HepG2 (cell line): ENCODE results near the gene CLDN11. TPM values are rescaled to one million over a fixed set of nuclear protein-coding genes. Genes with fewer than 3 reads are reported as not detected.

Experiments
- ATAC-seq: fragments of 200-7000 bp; cut with Tn5 transposase; 3 replicates; pipeline ENCODE4 v1.9.1; 2020; ENCODE audit warnings: mild to moderate bottlenecking, moderate library complexity
- BruUV-seq: library from RNA; stranded (reverse); fragments of 400-500 nt; replicated peaks from 2 replicates; lab custom pipeline; 2021; lab: Mats Ljungman, UMichigan
- CTCF ChIA-PET: fragments of 300-600 bp; formaldehyde crosslinking; extraction: SDS; loops from one replicate; lab custom pipeline; 2021; ENCODE audit warnings: low total read pairs, inconsistent platforms, low intra/inter-chr PET ratio; lab: Yijun Ruan, JAX
- POLR2A ChIA-PET: fragments of 350-600 bp; sonication (Branson Sonifier 250); formaldehyde crosslinking; loops from one replicate; lab custom pipeline; 2020; ENCODE audit warnings: antibody characterized with exemption, inconsistent platforms; lab: Yijun Ruan, JAX
- DNase-seq: peaks from one replicate; pipeline ENCODE4 v3.0.0-alpha.2; 2015; ENCODE audit warnings: low spot score
- FAIRE-seq: peaks from 3 replicates; lab custom pipeline; 2011; peaks lifted over from hg19 to GRCh38; lab: Jason Lieb, UNC
- H2AFZ ChIP-seq: one replicate; pipeline ENCODE4 v1.6.1; 2011; ENCODE audit warnings: low read length, inconsistent platforms
- H3K27ac ChIP-seq: fragments of 300-600 bp; 3 replicates; pipeline ENCODE4 v1.8.0; 2011; ENCODE audit warnings: mixed run types, mild to moderate bottlenecking, mixed read lengths, low read length, inconsistent platforms; ENCODE audit not compliant: insufficient read depth; ENCODE audit errors: extremely low read length
- H3K27me3 ChIP-seq, 2 experiments: fragments of 200-600 bp in 1 of 2; 2 replicates in 1 of 2; 3 replicates in 1 of 2; pipeline versions ENCODE4 v1.6.0 to v1.8.0; 2011; ENCODE audit warnings: low read length in 2 of 2, mild to moderate bottlenecking in 2 of 2, moderate library complexity in 2 of 2, inconsistent platforms in 1 of 2; ENCODE audit not compliant: insufficient read depth in 2 of 2, control insufficient read depth in 1 of 2
- H3K36me3 ChIP-seq, 2 experiments: fragments of 200-600 bp in 1 of 2; replicated peaks in 1 of 2; 2 replicates in 1 of 2; 3 replicates in 1 of 2; pipeline versions ENCODE4 v1.5.1 to v1.8.0; 2011; ENCODE audit warnings: low read length in 2 of 2, inconsistent platforms in 1 of 2; ENCODE audit not compliant: insufficient read depth in 2 of 2, control insufficient read depth in 1 of 2
- H3K4me1 ChIP-seq: 2 replicates; pipeline ENCODE4 v1.5.1; 2012; ENCODE audit warnings: low read length, inconsistent platforms; ENCODE audit not compliant: insufficient read depth
- H3K4me2 ChIP-seq: 2 replicates; pipeline ENCODE4 v1.6.0; 2011; ENCODE audit warnings: low read depth, low read length, inconsistent platforms
- H3K4me3 ChIP-seq, 3 experiments: fragments of 200-600 bp in 1 of 3; sonication (generic), shearing (Covaris generic) in 1 of 3; replicated peaks in 1 of 3; 2 replicates each; pipeline ENCODE4 v1.5.1; 2011 to 2016; ENCODE audit warnings: low read length in 3 of 3, inconsistent platforms in 2 of 3, low read depth in 2 of 3, mild to moderate bottlenecking in 2 of 3, control low read depth in 1 of 3, mixed read lengths in 1 of 3; ENCODE audit not compliant: insufficient read depth in 1 of 3
- H3K79me2 ChIP-seq: one replicate; pipeline ENCODE4 v1.6.1; 2011; ENCODE audit warnings: low read length, inconsistent platforms; ENCODE audit not compliant: insufficient read depth
- H3K9ac ChIP-seq: 2 replicates; pipeline ENCODE4 v1.6.0; 2011; ENCODE audit warnings: mild to moderate bottlenecking, low read depth, low read length, inconsistent platforms; ENCODE audit not compliant: insufficient read depth
- H3K9me3 ChIP-seq: 2 replicates; pipeline ENCODE4 v1.5.1; 2012; ENCODE audit warnings: mild to moderate bottlenecking, low read length
- H4K20me1 ChIP-seq: 2 replicates; pipeline ENCODE4 v1.6.0; 2011; ENCODE audit warnings: inconsistent platforms, mild to moderate bottlenecking, low read length, moderate library complexity; ENCODE audit not compliant: insufficient read depth
- BHLHE40 ChIP-seq: IDR thresholded peaks from 2 replicates; pipeline ENCODE4 v1.6.1; 2011; ENCODE audit warnings: low read length, improper control_type of control experiment
- ERF ChIP-seq: IDR thresholded peaks from 2 replicates; pipeline ENCODE4 v1.6.1; 2018; ENCODE audit warnings: missing biosample characterization, missing genetic modification reagents
- IRF1 ChIP-seq: sonication (generic); formaldehyde crosslinking; IDR thresholded peaks from 2 replicates; pipeline ENCODE4 v1.4.0; 2020; ENCODE audit warnings: low read depth, mild to moderate bottlenecking, missing genetic modification reagents
- JUND ChIP-seq: sonication (generic); formaldehyde crosslinking; IDR thresholded peaks from 2 replicates; pipeline ENCODE4 v1.8.0; 2022; ENCODE audit warnings: mild to moderate bottlenecking, missing genetic modification reagents
- MLLT10 ChIP-seq: sonication (generic); formaldehyde crosslinking; IDR thresholded peaks from 2 replicates; pipeline ENCODE4 v1.4.0; 2020; ENCODE audit warnings: missing genetic modification reagents
- RFX3 ChIP-seq: IDR thresholded peaks from 2 replicates; pipeline ENCODE4 v1.6.1; 2016; ENCODE audit warnings: missing biosample characterization, missing genetic modification reagents
- SKI ChIP-seq: fragments of 450-650 bp; IDR thresholded peaks from one replicate; pipeline ENCODE4 v1.6.1; 2018; ENCODE audit warnings: mild to moderate bottlenecking; ENCODE audit not compliant: partially characterized antibody
- SRF ChIP-seq: IDR thresholded peaks from 2 replicates; pipeline ENCODE4 v1.6.1; 2011; ENCODE audit warnings: mild to moderate bottlenecking, low read depth, low read length, moderate library complexity
- ZFP36L2 ChIP-seq: sonication (generic); formaldehyde crosslinking; IDR thresholded peaks from 2 replicates; pipeline ENCODE4 v1.4.0; 2020; ENCODE audit warnings: missing genetic modification reagents
- ZNF256 ChIP-seq: sonication (generic); formaldehyde crosslinking; conservative IDR thresholded peaks from 2 replicates; pipeline ENCODE4 v1.4.0; 2020; ENCODE audit warnings: missing genetic modification reagents
- ZNF3 ChIP-seq: IDR thresholded peaks from 2 replicates; pipeline ENCODE4 v1.7.0; 2017; ENCODE audit warnings: inconsistent platforms
- ZNF652 ChIP-seq: IDR thresholded peaks from 2 replicates; pipeline ENCODE4 v1.6.1; 2016; ENCODE audit warnings: low read depth, borderline replicate concordance
- ZNF720 ChIP-seq: sonication (generic); formaldehyde crosslinking; IDR thresholded peaks from 2 replicates; pipeline ENCODE4 v1.4.0; 2020; ENCODE audit warnings: missing genetic modification reagents
- ZNF737 ChIP-seq: sonication (generic); formaldehyde crosslinking; IDR thresholded peaks from 2 replicates; pipeline ENCODE4 v1.5.0; 2020; ENCODE audit warnings: missing genetic modification reagents, mild to moderate bottlenecking, borderline replicate concordance
- WGBS: methylation state at CpG from one replicate; pipeline ENCODE4 v1.1.6; 2017; ENCODE audit warnings: low lambda C conversion rate; 5-methylcytosine and 5-hydroxymethylcytosine counted together
- in situ Hi-C: cut with HindIII; loops from 2 replicates; pipeline ENCODE4 v1.10.0; 2017; ENCODE audit warnings: low pct_unique_long_range_greater_than_20kb; ENCODE audit not compliant: extremely low pct_ligation_motif_present
- intact Hi-C: fragments of 100-400 bp; cut with micrococcal nuclease; formaldehyde crosslinking; loops from one replicate; pipeline ENCODE4 v1.10.0; 2022; ENCODE audit not compliant: unreplicated experiment
- polyA plus RNA-seq, 8 experiments: library from polyadenylated mRNA; depleted of rRNA in 3 of 8; stranded (reverse) in 7 of 8; unstranded in 1 of 8; fragments of >200 nt; fragmentation: Illumina TruSeq in 4 of 8; extraction: Trizol in 4 of 8; gene quantifications; 2 replicates each; pipeline versions ENCODE4 v1.2.1 to v1.2.3, GENCODE V29; 2011 to 2016; ENCODE audit warnings: low read depth in 4 of 8, missing spikeins in 1 of 8, mixed read lengths in 1 of 8; ENCODE audit not compliant: insufficient read depth in 1 of 8
- total RNA-seq, 5 experiments: library from RNA; depleted of rRNA; stranded (reverse); fragments of >200 nt; fragmentation: Illumina TruSeq; extraction: Trizol; gene quantifications; 2 replicates each; pipeline ENCODE4 v1.2.3, GENCODE V29; 2016; ENCODE audit warnings: low read depth in 1 of 5
- TF ChIP-seq, protein P1 (sequence below): sonication (generic); formaldehyde crosslinking; IDR thresholded peaks from 2 replicates; pipeline ENCODE4 v1.8.1; 2023; ENCODE audit warnings: mild to moderate bottlenecking, missing genetic modification reagents, borderline replicate concordance
- TF ChIP-seq, protein P2 (sequence below): sonication (generic); formaldehyde crosslinking; IDR thresholded peaks from 2 replicates; pipeline ENCODE4 v1.4.0; 2020; ENCODE audit warnings: mild to moderate bottlenecking, missing genetic modification reagents
- TF ChIP-seq, protein P3 (sequence below): sonication (generic); formaldehyde crosslinking; IDR thresholded peaks from 2 replicates; pipeline ENCODE4 v1.5.0; 2020; ENCODE audit warnings: mild to moderate bottlenecking, missing genetic modification reagents, borderline replicate concordance

CLDN11 gene
- total and polyA plus RNA-seq, 2 of the 13 experiments (the other 11 are each of a cell fraction or from before 2014, with no cell fraction given): 4.2 to 4.9 TPM

GRCh38 chr3:170421758-170422157 lies 3.1 kb downstream of the CLDN11 start:
- Histone ChIP-seq H3K27ac (no peak overlapping the region), H2AFZ (no peak overlapping the region), H3K4me1 (peaks cover 72% of the 10 kb centered on the region), H3K36me3 (no peaks in the 10 kb centered on the region), H3K9ac (peak overlapping the region; percentile 58), H4K20me1 (no peaks in the 10 kb centered on the region), H3K4me3 (no peak overlapping the region), H3K4me2 (peak overlapping the region; percentile 94), H3K9me3 (no peaks in the 10 kb centered on the region), H3K27me3 (no peaks in the 10 kb centered on the region), H3K79me2 (no peaks in the 10 kb centered on the region)
- ChIA-PET CTCF (no interaction called here), POLR2A (no interaction called here)
- in situ Hi-C loops: loop anchor here (5.0 to 10.0 kb wide), 2 partner anchors 76 to 393 kb away; no protein-coding TSS in a partner anchor
- no TSS peak for BruUV-seq
- intact Hi-C loops: no loop called here
- no peak for FAIRE-seq
- WGBS: 77% methylated on average over 2 of the region's 2 CpGs
- no peak for ATAC-seq
- TF ChIP-seq ZNF652 (CRISPR knock-in tag): peak; percentile 79
- TF ChIP-seq ZNF256 (CRISPR knock-in tag): no peak
- DNase-seq: no peak

DNA sequence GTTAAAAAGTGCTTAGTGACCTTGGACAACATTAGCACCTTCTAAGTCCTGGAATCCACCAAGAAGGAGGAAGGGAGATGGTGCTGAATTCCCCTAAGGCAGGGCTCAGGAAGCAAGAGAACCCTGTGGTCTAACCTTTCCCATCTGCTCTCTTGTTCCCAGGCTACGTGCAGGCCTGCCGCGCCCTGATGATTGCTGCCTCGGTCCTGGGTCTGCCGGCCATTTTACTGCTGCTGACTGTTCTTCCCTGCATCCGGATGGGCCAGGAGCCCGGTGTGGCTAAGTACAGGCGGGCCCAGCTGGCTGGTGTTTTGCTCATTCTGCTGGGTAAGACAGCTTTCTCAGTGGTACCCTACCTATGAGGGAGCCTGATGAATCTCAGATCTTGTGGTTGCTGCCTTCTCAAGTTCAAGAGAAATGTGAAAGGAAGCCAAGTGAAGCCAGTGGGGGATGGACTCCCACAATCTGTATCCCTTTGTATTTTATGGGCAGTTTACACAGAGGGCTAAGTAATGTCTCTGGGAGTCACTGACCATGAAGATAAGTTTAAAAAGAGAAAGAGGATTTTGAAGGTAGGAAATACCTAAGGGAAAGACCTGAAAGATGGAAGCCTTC lies 4.4 kb downstream of the CLDN11 start:
- Histone ChIP-seq H3K9ac (no peak overlapping the region), H3K9me3 (no peaks in the 10 kb centered on the region), H3K4me2 (no peak overlapping the region), H4K20me1 (no peaks in the 10 kb centered on the region), H3K4me3 (no peak overlapping the region), H2AFZ (no peak overlapping the region), H3K79me2 (no peaks in the 10 kb centered on the region), H3K4me1 (peaks cover 74% of the 10 kb centered on the region), H3K27ac (no peak overlapping the region), H3K36me3 (no peaks in the 10 kb centered on the region), H3K27me3 (no peaks in the 10 kb centered on the region)
- no peak for DNase-seq
- no TSS peak for BruUV-seq
- in situ Hi-C loops: loop anchor here (5.0 to 10.0 kb wide), 2 partner anchors 74 to 392 kb away; no protein-coding TSS in a partner anchor
- ATAC-seq: no peak
- CTCF ChIA-PET: no interaction called here
- no peak for FAIRE-seq
- POLR2A ChIA-PET: no interaction called here
- 89% methylated on average over 8 of the region's 8 CpGs for WGBS
- intact Hi-C loops: no loop called here
- no peak for TF ChIP-seq JUND (CRISPR knock-in tag)
- no peak for TF ChIP-seq SRF
- TF ChIP-seq, protein P1, sequence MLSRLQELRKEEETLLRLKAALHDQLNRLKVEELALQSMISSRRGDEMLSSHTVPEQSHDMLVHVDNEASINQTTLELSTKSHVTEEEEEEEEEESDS (CRISPR knock-in tag): no peak
- no peak for TF ChIP-seq ERF
- no peak for TF ChIP-seq RFX3 (CRISPR knock-in tag)
- TF ChIP-seq MLLT10: no peak
- no peak for TF ChIP-seq SKI
- TF ChIP-seq ZFP36L2 (CRISPR knock-in tag): no peak
- TF ChIP-seq, protein P2, sequence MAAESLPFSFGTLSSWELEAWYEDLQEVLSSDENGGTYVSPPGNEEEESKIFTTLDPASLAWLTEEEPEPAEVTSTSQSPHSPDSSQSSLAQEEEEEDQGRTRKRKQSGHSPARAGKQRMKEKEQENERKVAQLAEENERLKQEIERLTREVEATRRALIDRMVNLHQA: no peak
- TF ChIP-seq, protein P3, sequence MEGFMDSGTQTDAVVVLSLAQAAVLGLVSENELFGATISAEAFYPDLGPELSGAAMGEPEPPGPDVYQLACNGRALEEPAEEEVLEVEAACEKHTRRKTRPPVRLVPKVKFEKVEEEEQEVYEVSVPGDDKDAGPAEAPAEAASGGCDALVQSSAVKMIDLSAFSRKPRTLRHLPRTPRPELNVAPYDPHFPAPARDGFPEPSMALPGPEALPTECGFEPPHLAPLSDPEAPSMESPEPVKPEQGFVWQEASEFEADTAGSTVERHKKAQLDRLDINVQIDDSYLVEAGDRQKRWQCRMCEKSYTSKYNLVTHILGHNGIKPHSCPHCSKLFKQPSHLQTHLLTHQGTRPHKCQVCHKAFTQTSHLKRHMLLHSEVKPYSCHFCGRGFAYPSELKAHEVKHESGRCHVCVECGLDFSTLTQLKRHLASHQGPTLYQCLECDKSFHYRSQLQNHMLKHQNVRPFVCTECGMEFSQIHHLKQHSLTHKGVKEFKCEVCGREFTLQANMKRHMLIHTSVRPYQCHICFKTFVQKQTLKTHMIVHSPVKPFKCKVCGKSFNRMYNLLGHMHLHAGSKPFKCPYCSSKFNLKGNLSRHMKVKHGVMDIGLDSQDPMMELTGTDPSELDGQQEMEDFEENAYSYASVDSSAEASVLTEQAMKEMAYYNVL (CRISPR knock-in tag): no peak
- TF ChIP-seq ZNF3 (CRISPR knock-in tag): no peak
- TF ChIP-seq IRF1: no peak
- TF ChIP-seq ZNF737 (CRISPR knock-in tag): no peak
- TF ChIP-seq BHLHE40: no peak
- no peak for TF ChIP-seq ZNF720
